D721Med (cell line): Measurements from ENCODE around the gene UBL5.

Experiments
- DNase-seq: peaks from one replicate; pipeline ENCODE4 v3.0.0; 2011; ENCODE audit warnings: low spot score; ENCODE audit not compliant: insufficient read length
- FAIRE-seq: peaks from 2 replicates; lab custom pipeline; 2011; peaks lifted over from hg19 to GRCh38; lab: Jason Lieb, UNC
- TF ChIP-seq, protein P1 (sequence below): IDR thresholded peaks from 2 replicates; pipeline ENCODE4 v1.5.1; 2012; ENCODE audit warnings: mild to moderate bottlenecking, control low read depth; ENCODE audit not compliant: insufficient read depth; ENCODE audit errors: missing control alignments

UBL5 gene

DNA sequence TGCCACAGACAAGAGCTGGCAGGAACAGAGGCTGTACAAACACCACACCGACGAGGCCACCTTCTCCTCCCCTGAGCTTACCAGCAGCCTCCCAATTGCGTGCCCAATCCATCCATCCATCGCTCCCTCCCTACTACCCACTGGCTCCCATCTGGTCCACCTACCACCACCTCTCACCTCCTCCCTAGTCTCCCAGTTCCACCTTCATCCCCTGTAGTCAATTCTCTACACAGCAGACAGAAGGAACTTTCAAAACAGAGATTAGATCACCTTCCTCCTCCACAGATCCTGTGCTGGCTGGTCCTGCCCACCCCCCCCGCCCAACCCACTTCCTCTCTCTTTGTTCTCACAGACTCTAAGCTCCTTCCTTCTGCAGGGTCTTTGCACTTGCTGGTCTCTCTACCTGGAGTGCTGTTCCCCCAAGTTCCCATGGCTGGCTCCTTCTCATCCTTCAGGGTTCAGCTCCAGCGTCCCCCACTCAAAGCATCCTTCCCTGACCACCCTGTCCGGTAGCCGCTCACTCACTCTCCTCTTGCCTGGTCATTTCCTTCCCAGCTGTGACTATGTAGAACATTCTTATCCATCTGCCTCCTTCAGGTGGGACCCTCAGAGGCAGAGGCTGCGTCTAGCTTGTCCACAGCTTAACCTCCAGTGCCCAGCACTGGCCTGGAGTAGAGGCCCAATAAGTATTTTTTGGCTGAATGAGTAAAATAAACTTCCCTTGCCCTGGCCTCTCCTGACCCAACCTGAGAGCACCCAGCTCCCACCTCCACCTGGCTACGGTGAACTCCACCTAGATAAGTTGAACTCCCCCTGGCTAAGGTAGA, 30.4 kb downstream of the UBL5 start:
- DNase-seq = no peak
- TF ChIP-seq, protein P1, sequence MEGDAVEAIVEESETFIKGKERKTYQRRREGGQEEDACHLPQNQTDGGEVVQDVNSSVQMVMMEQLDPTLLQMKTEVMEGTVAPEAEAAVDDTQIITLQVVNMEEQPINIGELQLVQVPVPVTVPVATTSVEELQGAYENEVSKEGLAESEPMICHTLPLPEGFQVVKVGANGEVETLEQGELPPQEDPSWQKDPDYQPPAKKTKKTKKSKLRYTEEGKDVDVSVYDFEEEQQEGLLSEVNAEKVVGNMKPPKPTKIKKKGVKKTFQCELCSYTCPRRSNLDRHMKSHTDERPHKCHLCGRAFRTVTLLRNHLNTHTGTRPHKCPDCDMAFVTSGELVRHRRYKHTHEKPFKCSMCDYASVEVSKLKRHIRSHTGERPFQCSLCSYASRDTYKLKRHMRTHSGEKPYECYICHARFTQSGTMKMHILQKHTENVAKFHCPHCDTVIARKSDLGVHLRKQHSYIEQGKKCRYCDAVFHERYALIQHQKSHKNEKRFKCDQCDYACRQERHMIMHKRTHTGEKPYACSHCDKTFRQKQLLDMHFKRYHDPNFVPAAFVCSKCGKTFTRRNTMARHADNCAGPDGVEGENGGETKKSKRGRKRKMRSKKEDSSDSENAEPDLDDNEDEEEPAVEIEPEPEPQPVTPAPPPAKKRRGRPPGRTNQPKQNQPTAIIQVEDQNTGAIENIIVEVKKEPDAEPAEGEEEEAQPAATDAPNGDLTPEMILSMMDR = no peak
- no peak for FAIRE-seq

DNA sequence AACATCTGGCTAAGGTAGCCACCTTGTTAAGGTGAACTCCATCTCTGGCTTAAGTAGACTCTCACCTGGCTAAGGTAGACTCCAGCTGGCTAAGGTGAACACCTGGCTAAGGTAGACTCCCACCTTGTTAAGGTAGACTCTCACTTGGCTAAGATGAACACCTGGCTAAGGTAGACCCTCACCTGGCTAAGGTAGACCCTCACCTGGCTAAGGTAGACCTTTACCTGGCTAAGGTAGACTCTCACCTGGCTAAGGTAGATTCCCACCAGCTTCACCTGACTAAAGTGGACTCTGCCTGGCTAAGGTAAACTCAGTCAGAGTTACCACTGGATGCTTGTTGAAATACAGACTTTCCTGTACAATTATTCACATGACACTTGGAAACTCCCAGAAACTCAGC, 31.0 kb downstream of the UBL5 start:
- no peak for DNase-seq
- no peak for FAIRE-seq
- TF ChIP-seq, protein P1 = no peak

DNA sequence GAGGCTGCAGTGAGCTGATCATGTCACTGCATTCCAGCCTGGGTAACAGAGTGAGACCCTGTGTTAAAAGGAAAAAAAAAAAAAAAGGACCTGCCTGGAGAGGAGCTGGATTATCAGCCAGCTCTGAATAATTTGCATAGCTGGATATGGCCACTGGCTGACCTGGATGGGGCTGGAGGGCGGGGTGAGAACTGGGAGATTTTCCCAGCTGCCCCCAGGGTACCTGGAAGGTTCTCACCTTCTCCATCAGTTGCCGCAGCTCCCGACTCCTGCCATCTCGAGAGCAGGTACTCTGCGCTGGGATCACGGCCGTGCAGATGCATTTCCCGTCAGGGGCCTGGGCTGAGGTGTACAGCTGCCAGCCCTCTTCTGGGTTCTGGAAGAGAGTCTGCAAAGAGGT, 32.7 kb downstream of the UBL5 start:
- DNase-seq (no peak), FAIRE-seq (no peak)
- TF ChIP-seq, protein P1 = no peak

DNA sequence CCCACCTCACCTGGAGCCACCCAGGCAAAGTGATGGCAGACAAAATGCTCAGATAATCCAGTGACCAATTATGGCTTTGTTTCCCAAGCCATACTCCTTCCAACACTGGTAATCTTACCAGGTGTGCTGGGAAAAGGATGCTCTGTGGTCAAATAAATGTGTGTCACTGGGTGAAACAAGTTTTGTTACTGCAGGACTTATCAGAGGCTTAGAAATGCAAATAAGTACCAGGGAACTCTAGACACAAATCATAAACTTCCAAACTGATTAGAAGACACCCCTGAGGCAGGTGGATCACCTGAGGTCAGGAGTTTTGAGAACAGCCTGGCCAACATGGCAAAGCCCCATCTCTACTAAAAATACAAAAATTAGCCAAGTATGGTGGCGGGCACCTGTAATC, 33.8 kb downstream of the UBL5 start:
- TF ChIP-seq, protein P1 = no peak
- DNase-seq = no peak
- FAIRE-seq = no peak

DNA sequence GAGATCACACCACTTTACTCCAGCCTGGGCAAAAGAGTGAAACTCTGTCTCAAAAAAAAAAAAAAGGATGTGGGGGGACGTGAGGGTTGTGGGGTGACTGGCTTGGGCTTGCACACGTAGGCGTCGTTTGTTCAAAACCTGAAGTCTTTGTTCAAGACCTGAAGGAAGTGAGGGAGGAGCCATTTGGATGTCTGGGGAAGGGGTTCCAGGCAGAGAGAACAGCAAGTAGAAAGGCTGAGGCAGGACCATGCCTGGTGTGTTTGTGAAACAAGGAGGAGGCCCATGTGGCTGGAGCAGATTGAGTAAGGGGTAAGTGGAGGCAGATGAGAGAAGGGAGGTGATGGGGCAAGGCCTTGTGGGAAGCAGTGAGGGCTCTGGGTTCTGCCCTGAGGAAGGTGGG, 35.2 kb downstream of the UBL5 start:
- FAIRE-seq (no peak), DNase-seq (no peak)
- TF ChIP-seq, protein P1 = no peak

DNA sequence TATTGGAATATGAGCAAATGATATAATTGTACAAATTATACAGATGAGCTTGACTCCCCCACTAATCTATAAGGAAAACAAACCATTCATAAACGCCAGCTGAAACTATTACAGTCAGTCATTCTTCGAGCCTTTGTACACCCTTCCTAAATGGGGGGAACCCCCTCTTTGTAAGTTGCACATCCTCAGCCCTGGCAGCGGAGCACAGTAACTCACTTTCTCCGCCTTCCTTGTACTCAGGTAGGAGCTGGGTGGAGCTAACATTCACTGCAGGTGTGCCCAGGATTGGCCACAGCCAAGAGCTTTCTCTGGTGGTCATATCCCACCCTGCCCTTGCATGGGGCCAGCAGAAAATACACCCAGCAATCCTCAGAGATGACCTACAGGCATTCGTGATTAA, 36.0 kb downstream of the UBL5 start:
- FAIRE-seq = no peak
- TF ChIP-seq, protein P1 = no peak
- no peak for DNase-seq

DNA sequence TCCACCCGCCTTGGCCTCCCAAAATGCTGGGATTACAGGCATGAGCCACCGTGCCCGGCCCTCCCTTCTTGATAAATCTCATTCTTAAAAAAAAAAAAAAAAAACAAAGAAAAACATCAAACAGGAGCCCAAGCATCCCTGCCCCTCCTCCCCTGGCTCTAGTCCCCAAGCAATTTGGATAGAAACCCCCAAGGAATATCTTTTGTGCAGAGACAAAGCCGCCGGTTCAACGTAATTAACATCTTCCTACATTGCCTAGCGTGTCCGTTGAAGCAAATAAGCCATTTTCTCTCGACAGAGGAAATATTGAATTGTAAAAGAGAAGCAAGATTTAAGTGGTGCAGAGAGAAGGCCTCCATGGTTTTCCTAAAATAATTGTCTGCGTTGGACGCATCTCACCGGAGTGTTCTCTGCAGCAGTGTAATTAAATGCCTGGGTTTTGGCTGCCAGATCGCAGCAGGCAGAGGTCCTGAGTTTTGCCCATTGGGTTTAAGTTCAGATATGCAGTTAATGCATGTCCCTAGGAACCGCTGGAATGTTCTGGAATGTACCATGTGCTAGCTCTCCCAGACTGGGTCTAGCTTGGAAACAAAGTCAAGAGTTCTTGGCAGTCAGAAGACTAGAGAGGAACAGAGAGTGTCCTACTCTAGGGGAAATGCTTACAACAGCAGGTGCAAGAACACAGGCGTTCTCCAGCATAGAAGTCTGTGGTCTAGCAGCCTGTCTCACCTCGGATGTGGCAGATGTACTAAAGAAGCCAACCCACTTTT, 38.2 kb downstream of the UBL5 start:
- FAIRE-seq (no peak), DNase-seq (no peak)
- TF ChIP-seq, protein P1 = no peak
